Activated CD8-positive, alpha-beta memory T cell treated with anti-CD3 and anti-CD28 coated beads, Interleukin-2, amount 50 U/mL, for 24 hours (primary cell): ENCODE measurements around the gene BBS12.

Experiments
- DNase-seq: peaks from one replicate; pipeline ENCODE4 v3.0.0-alpha.2; 2020; ENCODE audit errors: extremely low read depth

The BBS12 gene

DNA sequence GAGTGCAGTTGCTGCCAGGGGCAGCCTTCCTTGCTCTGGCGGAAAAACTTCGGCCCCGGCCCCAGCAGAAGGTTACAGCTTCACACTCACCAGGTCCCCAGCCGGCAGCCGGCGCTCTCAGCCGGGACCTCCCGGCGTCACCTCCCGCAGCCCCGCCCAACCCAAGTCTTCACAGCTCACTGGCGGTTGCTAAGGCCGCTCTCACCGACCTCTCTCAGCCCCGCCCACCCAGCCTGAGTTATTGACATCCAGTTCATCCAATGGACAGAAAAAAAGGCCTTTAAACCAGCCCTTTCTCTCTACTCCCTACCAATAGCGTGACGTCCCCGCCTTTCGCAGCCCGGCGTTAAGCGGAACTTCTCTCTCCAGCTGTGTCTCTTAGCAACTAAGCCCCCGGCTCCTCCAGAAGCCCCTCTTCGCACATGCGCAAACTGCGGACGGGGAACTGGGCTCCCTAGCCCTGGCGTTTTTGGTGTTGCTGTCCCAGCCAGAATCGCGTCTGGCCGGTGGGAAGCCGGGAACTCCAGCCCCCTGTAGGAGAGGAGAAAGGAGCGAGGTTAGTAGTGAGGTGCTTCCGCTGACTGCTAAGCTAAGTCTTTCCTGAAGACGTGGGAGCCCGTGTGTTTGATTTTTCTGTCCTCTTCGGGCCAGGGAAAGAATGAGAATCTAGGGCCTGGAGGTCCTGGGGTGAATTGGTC lies at the start of gene BBS12:
Gene BBS12, plus strand, starts transcription at position 376 of the 698 bp plus-strand sequence. CDS start 9,189 bp downstream, outside the sequence.
- DNase-seq = peak; percentile 98

- no peak for DNase-seq
Observed at GRCh38 chr4:122686691-122687090, 45.8 kb upstream of the BBS12 start.

- no peak for DNase-seq
Observed at GRCh38 chr4:122687531-122688061, 44.9 kb upstream of the BBS12 start.

DNA sequence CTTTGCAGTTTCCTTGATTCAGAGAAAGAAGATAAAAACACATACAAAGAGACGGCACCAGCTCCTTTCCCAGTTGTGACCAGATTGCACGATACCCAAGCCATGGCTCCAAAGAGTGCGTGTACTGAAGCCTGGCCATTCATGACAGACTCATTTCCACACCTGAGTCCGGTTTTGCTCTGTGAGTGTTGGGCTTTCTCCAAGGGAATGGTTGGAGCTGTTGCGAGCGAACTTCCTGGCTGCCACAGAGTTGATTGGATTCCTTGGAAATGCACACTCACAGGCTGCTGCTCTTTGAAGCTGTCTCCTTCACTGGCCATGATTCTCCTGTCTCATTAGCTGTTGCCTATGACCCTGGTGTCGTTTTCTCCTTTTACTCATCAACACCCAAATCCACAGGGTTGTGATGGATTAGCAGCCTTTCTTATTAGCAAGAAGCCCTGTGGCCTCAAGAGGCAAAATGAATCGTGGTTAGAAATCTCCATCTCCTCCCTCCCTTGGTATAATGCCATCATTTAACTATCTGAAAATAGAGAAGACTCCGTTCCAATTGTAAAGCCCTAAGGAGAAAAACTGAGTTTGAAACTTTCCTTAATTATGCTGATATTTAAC lies 43.9 kb upstream of the BBS12 start:
- no peak for DNase-seq

DNA sequence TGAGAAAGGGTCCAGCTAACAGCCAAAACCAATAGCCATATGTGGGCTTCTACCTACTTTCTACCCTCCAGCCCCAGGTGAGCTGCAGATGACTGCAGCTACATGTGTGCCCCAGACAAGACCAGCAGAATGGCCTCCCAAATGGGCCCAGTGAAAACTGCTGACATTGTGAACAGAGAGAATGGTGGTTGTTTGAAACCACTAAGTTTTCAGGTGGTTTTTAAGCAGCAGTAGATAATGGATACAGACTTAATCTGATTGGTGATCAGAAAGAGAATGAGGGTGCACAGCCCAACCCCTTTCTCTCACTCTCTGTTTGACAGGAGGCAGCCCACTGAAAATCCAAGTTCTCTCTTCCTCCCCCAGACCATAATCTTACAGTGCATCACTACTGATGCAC lies 42.5 kb upstream of the BBS12 start:
- DNase-seq = no peak

GRCh38 chr4:122691988-122692387 lies 40.5 kb upstream of the BBS12 start:
- no peak for DNase-seq

DNA sequence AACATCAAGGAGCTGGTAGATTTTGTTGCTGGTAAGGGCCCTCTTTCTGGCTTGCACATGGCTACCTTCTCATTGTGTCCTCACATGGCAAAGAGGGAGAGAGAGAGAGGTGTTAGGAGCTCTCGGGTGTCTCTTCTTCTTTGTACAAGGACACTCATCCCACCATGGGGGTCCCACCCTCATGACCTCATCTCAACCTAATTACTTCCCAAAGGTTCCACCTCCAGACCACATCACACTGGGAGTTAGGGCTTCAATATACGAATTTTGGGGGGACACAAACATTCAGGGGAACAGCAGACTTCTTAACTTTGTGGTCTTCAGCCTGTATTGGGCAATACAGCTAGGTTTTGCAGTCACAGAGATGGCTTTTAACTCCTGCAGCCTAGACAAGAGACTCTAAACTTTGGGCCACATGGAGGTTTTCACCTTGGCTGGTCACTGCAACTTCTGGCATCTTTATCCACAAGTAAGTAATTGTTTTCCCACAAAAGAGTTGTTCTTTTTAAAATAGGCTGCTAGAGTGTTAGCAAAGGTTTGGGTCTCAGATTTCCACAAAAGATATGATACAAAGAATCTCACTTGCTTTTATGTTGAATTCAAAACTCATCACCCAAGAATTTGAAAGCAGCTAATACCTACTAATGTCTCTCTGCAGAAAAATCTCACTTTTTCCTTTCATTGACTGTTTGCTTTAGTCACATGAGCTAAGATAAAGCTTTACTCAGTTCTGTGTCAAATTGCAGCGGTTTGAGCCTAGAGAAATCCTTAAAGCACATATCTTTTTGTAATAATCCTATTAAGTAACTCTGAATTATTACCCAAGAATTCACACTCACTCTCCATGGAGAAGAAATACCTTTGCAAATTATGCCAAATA lies 39.6 kb upstream of the BBS12 start:
- DNase-seq = no peak

DNA sequence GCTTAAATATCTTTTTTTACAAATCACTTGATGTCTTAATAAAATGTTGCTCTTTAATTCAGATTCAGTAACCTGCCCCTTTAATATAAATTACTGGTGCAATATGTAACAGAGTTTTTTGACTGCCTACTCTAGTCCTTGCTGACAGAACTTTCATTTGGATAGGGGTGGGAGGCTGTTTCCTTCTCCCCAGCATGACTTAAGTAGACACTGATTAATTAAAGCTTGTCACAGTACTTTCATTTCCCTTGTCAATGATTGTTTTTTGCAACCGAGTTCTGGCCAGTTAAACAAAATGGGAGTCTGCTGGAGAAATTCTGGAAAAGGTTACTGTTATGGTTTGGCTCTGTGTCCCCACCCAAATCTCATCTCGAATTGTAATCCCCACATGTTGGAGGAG lies 37.3 kb upstream of the BBS12 start:
- DNase-seq = no peak

GRCh38 chr4:122700178-122700725 lies 32.3 kb upstream of the BBS12 start:
- no peak for DNase-seq

DNA sequence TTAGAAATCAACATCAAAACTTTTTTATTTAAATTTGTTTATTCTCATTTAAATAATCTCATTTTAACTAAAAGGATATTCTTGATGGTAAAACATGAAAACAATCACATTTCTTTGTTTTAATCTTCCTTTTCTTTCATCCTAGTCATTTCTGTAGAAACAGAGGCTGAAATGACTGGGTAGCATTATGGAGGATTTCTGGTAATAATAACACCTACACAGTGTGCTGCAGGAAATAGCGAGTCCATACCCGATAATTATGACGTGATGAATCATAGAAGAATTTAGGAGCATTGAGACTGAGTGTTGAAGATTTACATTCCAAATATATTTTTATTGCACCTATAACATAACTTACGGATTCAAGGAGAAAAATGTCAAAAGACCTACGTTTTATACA lies 31.4 kb upstream of the BBS12 start:
- DNase-seq = no peak

GRCh38 chr4:122701965-122702364 lies 30.5 kb upstream of the BBS12 start:
- DNase-seq = no peak

DNA sequence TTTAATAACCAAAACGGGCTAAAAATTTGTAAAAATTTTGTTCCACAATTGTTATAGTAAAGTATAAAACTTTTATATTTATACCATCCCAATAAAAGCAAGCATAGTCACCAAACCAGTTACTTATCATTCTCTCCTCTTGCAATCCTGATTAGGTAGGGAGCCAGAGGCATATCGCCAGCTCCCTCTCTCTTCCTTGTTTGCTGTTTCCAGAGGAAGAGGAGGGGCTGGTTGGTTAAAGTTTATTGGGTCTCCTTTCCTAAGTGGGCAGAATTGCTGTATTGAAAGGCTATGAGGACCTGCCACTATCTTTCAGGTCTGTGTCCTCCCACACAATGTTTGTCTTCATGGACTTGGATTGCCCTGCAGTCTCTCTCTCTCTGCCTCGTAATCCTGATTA lies 29.6 kb upstream of the BBS12 start:
- DNase-seq = no peak

- no peak for DNase-seq
Observed at GRCh38 chr4:122703868-122704267, 28.6 kb upstream of the BBS12 start.

DNA sequence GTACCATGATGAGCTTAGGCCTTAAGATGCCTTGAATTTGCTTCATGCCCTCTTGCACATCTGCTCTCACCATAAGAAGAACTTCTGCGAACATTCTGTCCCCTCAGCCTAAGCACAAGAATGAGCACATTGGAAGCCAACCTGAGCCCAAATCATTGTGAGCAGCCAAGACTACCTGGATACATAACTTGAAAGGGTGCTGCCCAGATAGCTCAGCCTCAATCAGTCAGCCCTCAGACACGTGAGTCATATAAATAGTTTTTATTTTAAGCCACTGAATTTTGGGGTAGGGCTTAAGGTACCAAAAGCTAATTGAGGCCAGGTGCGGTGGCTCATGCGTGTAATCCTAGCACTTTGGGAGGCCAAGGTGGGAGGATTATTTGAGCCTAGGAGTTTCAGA lies 27.5 kb upstream of the BBS12 start:
- no peak for DNase-seq

DNA sequence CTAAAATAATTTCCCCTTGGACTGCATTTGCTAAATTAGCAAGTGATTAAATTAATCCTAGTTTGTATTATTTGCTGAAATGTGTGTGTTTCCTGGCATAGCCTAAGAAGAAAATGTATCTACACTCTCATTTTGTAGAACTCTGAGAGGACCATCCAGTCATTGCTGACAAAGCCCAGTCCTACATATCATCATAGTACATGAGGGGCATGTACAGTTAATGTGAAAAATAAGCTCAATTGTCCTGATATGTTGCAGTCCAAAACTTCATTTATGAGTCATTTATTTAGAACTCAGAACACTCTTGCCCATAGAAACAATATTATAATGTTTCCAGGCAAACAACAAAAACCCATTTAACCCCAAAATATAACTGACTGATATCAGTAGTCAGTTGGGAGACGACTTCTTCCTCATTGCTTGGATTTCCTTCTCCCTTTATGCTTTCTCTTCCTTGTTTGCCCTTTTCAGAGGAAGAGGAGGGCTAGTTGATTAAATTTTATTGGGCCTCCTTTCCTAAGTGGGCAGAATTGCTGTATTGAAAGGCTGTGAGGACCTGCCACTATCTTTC lies 26.9 kb upstream of the BBS12 start:
- DNase-seq = no peak

GRCh38 chr4:122706511-122706910 lies 26.0 kb upstream of the BBS12 start:
- DNase-seq = no peak

DNA sequence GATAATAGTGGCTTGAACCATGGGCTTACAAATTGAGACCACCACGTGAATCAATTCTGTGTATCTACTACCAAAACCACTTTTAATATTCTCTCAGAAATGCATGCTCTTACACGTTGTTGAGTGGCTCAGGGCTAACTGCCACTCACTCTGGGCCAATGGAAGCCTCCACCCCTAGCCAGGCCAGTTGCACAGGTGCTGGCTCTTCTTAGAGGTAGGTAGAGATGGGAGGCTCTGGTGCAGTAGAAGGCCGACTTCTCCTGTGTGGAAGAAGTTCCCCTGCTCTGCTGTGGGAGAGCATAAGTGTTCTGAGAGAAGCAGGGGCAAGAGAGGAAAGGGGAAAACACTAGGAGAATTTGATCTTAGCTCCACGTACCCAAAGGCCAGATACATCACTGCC lies 25.0 kb upstream of the BBS12 start:
- DNase-seq = no peak

DNA sequence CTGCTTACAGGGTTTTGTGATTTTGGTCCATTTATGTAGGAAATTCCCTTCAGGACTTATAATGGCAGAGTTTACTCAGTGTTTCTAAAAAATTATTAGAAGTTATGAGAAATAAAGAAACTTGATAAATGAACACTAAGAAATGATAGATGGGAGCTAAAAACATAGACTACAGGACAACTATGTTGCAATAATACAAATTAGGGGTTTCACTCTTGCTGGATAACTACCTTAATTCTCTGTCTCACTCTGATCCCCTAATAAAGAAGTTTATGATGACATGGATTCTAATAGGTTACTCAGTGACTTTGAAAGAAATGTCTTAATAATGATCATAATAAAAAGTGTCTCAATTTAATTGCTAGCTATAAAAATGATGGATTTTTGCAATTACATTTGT lies 23.3 kb upstream of the BBS12 start:
- DNase-seq = no peak

DNA sequence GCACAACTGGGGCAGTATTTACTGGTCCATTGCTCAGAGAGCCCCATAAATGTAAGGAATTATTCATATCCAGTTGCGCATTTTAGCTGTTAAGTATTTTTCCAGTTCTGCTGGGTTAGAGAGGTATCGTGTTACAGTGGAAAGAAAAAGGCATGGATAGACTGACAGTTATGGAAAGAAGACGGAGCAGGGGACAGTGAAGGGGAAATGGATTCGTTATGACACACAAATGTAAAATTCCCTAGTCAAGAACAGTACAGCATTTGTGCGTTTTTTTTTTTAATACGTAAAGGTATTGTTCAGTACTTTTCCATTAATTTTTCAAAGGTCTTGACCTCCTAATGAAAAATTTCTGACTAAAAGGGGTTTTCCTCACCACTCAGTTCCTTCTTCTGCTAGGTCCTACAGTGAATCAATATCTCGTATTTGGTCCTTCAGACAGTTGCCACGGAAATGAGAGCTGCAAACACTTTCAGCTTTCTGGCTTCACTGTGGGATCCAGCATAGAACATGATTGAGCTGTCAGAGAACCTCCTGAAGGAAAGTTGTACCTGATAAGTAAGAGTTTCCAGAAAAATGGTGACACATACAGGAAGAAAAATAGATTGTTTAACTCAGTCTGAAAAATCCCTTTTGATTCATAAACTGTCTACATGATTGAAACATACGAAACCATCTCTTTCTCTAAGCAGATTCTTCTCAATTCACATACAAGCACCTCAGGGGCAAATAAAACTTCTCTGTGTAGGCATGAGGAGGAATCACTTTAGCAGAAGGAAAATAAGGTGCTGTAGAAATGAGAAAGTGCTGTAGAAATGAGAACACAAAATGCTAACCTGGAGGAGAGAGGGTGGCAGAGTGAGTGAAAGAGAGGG lies 21.8 kb upstream of the BBS12 start:
- no peak for DNase-seq

DNA sequence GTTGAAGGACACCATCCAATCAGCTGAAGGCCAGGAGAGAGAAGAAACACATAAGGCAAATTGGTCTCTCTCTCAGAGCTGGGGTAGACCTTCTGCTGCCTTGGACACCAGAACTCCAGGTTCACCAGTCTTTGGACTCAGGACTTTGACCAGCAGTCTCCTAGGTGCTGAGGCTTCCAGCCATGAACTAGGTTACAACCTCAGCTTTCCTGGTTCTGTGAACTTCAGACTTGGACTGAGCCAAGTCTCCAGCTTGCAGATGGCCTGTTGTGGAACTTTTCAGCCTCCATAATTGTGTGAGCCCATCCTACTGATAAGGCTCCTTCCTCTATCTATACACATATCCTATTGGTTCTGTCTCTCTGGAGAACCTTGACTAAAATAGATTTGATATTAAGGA lies 20.6 kb upstream of the BBS12 start:
- DNase-seq = no peak

GRCh38 chr4:122712782-122713181 lies 19.7 kb upstream of the BBS12 start:
- DNase-seq = no peak
